Measurements from ENCODE around the gene PTPRC.

GRCh38 chr1:198590454-198590853, 48.4 kb upstream of the PTPRC start:
- TF ChIP-seq CTCF (conservative IDR thresholded peaks at IDR 0.05; ENCODE audit: low read depth, low read length): no peak
- TF ChIP-seq EZH2 (IDR thresholded peaks at IDR 0.05; ENCODE audit: low read length, unreplicated experiment): no peak
